Subcutaneous preadipocyte (primary cell): ENCODE measurements around the gene RHOT2. TPM values are rescaled to one million over a fixed set of nuclear protein-coding genes. Genes with fewer than 3 reads are reported as not detected.

ENCODE experiments used
- total RNA-seq: library from RNA; depleted of rRNA; stranded (reverse); fragments of >200 nt; gene quantifications from 2 replicates; pipeline ENCODE4 v1.2.3, GENCODE V29; 2012

Gene RHOT2
- 40.4 and 58.6 TPM in 2 replicates for total RNA-seq

GRCh38 chr16:667780-668518, at the start of gene RHOT2:
RHOT2 (plus strand) TSS chr16:668132; CDS start chr16:668200, 68 bp downstream.

GRCh38 chr16:630815-631405, 37.0 kb upstream of the RHOT2 start, which contains the start of gene WFIKKN1:
WFIKKN1 (plus strand) TSS chr16:630985; CDS start chr16:631254, 269 bp downstream.

GRCh38 chr16:636206-637080, 31.5 kb upstream of the RHOT2 start, which contains the start of gene METTL26:
METTL26 (minus strand) TSS chr16:636305; CDS start chr16:636290, 15 bp downstream.

GRCh38 chr16:641326-642188, 26.4 kb upstream of the RHOT2 start, which contains the start of gene MCRIP2:
MCRIP2 (plus strand) TSS chr16:641828; CDS start chr16:641992, 164 bp downstream.

GRCh38 chr16:648781-649589, 18.9 kb upstream of the RHOT2 start, which contains the start of gene WDR90:
WDR90 (plus strand) TSS chr16:649365; CDS start chr16:649417, 52 bp downstream.

GRCh38 chr16:674968-675883, 7.3 kb downstream of the RHOT2 start, which contains the start of gene RHBDL1:
RHBDL1 (plus strand) TSS chr16:675671; CDS start chr16:675791, 120 bp downstream.

GRCh38 chr16:679814-680624, 12.1 kb downstream of the RHOT2 start, which contains the start of gene STUB1:
STUB1 (plus strand) TSS chr16:680410; CDS start chr16:680526, 116 bp downstream.

GRCh38 chr16:684071-684794, 16.3 kb downstream of the RHOT2 start, which contains the start of gene JMJD8:
JMJD8 (minus strand) TSS chr16:684334; CDS start chr16:684319, 15 bp downstream.

GRCh38 chr16:705431-706188, 37.7 kb downstream of the RHOT2 start, which contains the start of gene FBXL16:
FBXL16 (minus strand) TSS chr16:705801; CDS start chr16:697405, 8,396 bp downstream.

GRCh38 chr16:714558-715476, 46.9 kb downstream of the RHOT2 start, which contains the start of gene METRN:
METRN (plus strand) TSS chr16:715118; CDS start chr16:715290, 172 bp downstream.

GRCh38 chr16:720990-721764, 53.2 kb downstream of the RHOT2 start, which contains the start of gene ANTKMT:
ANTKMT (plus strand) TSS chr16:721146; CDS start chr16:721275, 129 bp downstream.

